Left forelimb (tissue), 1 donor: ENCODE data around the gene AICDA.
"Not testable (repeated sequence)": the region's sequence is repeated elsewhere in the genome, so short reads cannot be mapped to it uniquely, and the experiment has no call there.

Experiments
- DNase-seq: peaks from one replicate; pipeline ENCODE4 v3.0.0-alpha.2; 2018; ENCODE audit warnings: low spot score

The AICDA gene

DNA sequence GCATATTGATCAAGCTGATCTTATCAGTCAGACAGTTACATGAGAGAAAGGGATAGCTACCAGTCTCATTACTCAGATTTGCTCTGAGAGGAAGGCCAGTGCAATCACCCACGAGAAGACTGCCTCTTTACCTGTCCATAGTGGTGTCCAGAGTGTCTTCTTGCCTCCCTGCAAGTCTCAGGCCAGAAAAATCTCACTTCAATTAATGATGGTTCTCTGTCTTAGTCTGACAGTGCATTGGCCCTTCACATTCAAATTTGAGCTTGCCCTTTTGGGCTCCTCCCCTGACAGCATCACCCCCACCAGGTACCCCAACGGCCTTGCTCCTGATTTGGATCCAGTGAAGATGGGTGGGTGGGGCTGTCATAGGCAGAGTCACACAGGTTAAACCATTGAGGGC is at the start of gene AICDA:
Gene AICDA, minus strand, starts transcription at position 231 of the 400 bp plus-strand sequence. Its CDS starts 92 bp downstream, at position 139.
- DNase-seq, result no peak

DNA sequence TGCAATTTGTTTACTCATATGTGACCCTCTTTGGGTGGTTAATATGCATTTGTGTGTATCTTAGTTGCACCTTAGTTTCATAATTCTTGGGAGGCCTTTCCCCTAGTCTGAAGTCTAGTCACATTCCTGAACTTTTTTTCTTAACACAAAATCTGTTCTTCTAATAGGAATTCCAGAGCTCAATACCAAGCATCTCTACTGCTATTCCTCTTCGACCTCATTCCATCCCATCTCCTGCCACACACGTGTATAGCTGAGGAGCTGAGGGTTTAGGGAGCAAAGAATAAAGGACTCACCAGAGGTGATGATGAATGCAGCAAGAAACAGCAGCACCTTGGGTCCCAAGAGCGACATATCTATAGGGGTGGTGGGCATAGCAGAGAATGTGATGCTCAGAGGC is 49.1 kb upstream of the AICDA start:
- DNase-seq, result no peak

DNA sequence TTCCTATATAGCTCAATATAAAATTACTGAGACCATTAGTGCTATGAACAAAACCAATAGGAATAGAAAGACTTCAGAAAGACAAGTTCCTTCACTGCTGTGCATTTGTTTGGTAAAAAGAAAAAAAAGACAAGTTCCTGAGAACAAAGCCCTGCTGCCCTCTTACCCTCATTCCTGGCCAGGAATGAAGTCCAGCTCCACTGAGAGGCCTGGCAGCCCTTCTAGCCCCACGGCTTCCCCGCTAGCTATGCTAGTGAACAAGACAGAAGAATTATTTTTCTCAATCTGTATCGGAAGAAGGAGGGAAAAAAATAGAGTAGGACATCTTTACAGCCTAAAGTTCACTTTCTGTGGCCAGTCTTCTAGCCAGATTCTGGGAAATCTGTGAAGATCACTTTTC is 48.4 kb upstream of the AICDA start:
- DNase-seq, result no peak

DNA sequence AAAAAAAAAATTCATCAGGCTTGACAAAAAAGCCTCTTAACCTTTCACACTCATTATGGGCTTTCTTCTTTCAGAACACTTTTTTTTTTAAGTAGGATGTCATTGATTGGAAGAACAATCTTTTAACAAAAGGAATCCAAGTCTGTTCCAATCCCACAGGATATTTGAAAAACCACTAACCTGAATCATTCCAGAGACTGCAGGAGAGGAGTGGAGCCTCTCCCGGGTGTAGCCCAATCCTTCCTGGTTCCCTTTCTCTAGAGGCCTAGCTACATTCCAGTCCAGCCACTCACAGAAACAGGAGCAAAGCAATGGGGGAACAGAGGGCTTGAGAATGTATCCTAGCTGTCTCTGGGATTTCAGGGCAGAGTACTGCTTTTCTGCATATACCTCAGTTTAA is 45.7 kb upstream of the AICDA start:
- DNase-seq, result no peak

DNA sequence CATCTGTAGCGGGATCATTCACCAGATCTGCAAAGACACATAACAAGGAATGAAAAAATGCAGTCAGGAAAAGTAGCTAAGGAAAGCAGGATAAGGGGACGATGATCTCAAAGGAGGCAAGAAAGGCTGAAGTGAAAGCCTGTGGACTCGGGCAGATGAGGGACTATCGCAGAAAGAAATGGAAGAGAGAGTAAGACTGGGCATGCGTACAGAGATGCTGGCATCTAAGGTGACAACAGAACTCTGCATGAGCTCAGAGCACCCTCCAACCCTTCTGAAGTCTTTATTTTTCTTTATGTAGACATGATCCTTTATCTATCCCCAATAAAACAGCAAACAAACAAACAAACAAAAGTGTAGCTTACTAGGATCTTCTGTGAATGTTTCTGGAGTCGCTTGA is 42.8 kb upstream of the AICDA start:
- no peak for DNase-seq

DNA sequence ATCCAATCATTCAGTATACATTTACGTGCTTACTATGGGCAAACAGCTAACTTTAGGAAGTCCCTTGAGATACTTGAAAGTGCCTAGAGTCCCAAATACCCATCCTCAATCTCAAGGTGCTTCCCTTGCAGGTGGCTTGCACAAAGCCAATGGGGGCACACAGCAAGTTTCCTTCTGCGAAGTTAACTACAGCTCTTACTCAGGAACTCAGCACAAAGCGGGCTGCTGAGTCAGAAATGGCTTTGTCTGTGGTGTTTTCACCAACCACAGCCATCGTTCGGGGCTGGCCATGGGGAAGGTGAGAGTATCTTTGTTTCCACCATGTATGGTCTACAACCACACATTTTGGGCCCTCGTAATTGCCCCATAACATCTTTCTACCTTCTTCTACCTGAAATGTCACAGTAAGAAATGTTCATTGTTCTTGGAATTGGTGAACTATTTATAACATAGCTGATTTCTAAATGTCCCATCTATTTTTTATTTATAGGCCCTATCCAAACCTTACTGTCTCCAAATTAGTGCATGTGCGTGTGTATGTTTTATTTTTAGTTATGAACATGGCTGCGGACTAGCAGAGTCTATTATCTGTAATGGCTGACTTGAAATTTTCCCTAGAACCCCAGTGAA is 36.0 kb upstream of the AICDA start:
- no peak for DNase-seq

DNA sequence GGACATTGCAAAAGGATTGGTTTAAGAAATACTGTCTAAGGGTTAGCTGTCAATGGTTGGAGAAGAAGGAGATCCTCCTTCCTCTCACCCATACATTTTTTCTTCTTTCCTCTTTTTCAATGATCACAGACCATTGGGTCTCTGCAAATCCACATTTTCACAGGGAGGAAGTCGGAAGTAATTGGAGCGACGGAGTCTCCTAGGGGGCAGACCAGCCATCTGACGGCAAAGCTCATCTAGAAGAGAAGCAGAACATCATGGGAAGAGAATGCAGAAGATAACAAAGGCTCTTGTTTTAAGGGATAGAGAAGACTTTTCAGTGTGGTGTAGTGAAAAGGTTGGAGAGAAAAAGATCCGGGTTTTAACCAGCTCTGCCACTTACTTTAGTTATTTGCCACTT is 35.3 kb upstream of the AICDA start:
- DNase-seq, result no peak

DNA sequence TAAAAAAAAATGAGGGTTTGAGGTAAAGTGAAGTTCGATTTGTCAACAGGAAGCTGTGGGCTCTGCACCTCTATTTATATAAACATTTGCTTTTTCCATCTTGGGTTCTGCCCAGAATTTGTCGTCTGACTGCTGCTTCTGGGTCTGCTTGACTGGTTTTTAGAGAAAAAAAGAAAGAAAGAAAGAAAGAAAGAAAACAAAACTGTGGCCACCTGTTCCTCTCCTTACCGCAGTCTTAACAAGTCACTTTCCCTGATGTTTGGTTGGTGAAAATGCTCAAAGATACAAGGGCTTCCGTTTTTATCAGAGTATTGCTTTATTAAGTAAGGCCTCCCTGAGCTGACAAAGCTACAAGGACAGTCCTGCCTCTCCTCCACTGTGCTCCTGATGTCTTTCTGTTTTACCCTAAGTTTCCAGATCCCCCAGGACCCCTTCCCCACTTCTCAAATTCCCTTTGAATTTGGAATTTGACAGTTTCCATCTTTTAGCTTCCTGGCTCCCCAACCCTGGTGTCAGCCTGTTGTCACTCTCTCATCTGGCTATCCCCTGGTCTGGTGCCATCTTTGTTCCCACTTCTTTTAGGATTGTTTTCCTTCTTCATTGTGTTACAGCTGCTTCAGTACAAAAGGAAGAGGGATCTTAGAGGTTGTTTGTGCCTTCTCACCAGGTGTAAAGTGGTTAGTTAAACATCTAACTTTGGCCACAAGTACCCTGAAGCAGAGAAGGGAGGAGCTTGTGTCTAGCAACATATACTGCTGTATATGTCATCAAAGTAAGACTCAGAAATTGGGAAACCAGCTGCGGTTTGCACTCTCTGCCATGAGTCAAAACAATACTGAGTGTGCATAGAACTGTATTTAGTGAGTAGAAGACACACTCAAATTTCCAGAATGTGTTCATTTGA is 31.9 kb upstream of the AICDA start:
- no peak for DNase-seq

DNA sequence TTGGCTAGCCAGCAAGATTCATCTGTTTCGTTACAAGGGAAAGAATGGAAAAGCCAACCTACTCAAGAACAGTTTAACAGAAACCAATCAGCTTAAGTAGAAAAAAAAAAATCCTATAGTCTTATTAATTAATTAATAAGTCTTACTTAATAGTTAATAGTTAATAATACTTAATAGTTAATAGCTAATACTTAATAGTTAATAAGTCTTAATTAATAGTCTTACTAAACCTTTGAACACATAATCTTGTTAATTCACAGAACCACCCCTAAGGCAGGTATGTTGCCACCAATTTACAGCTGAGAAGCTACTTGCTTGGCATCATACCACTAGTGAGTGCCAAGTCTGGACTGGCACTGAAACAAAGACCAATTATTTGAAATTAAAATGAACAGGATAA is 30.1 kb upstream of the AICDA start:
- no peak for DNase-seq

DNA sequence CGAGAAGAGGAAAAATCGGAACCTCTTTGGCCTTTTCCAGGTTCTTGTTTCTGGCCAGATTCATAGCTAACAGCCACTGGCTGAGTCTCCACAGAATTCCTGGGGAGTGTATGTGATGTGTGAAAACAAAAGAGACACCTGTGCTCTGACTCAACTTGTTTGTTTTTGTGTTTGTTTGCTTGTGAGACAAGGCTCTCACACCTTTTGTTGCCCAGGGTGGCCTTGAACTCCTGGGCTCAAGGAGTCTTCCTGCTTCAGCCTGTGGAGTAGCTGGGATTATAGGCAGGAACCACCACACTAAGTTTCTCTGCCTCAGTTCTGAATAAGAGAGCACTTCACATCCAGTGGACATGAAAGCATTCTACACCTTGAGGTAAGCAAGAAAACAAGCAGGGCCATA is 27.3 kb upstream of the AICDA start:
- no peak for DNase-seq

DNA sequence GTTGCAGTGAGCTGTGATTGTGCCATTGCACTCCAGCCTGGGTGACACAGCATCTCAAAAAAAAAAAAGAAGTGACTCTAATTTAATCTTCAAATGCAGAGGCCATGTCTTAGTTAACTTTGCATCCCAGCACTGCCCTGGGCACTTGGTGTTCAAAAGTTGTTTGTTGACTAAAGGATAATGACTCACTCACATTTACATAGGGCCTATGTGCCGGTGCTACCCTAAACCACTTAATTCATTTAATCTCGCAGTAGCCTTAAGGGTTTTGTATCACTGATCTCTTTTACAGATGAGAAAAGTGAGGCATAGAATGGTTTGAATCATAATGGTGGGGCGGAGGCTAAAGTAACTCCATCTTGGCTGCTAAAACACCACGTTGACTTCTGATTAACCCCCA is 26.3 kb upstream of the AICDA start:
- no peak for DNase-seq

DNA sequence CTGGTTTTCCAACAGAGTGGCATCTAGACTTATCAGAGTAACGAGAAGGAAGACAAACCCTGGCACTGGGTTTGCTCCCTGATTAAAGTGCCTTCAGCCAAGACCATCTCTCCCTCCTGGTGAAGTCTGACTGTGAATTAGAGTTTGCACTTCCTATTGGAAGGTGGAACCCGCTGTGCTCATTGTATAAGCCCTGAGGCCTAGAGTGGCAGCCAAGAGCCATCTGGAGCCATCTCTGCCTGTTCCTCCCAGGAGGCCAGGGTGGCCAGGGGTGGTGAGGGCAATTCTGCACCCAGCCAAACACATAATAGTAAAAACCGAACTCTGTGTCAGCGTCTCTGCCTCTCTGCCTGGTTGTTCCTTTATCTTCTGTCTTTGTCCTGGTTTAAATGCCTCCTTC is 25.0 kb upstream of the AICDA start:
- DNase-seq, result no peak

DNA sequence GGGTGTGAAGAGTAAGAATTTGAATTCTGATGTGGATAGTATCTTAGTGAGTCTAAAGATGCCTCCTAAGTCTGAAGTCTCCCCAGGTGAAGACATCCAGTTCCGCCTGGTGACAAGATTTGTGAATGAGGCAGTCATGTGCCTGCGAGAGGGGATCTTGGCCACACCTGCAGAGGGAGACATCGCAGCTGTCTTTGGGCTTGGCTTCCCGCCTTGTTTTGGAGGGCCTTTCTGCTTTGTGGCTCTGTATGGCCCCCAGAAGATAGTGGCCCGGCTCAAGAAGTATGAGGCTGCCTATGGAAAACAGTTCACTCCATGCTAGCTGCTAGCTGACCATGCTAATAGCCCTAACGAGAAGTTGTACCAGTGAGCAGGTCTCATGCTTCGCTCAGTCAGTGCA is 24.6 kb upstream of the AICDA start:
- DNase-seq, result no peak

DNA sequence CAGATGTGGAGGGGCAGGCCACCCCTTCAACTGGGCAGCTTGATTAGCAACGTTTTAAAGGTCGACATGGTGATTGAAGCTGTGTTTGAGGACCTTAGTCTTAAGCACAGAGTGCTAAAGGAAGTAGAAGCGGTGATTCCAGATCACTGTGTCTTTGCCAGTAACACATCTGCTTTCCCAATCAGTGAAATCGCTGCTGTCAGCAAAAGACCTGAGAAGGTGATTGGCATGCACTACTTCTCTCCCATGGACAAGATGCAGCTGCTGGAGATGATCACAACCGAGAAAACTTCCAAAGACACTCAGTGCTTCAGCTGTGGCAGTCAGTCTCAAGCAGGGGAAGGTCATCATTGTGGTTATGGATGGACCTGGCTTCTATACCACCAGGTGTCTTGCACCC is 23.9 kb upstream of the AICDA start:
- DNase-seq, result no peak

DNA sequence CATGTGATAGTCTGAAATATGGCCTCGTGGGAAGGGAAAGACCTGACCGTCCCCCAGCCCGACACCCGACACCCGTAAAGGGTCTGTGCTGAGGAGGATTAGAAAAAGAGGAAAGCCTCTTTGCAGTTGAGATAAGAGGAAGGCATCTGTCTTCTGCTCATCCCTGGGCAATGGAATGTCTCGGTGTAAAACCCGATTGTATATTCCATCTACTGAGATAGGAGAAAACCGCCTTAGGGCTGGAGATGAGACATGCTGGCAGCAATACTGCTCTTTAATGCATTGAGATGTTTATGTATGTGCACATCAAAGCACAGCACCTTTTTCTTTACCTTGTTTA is 23.3 kb upstream of the AICDA start:
- not testable (repeated sequence) for DNase-seq

DNA sequence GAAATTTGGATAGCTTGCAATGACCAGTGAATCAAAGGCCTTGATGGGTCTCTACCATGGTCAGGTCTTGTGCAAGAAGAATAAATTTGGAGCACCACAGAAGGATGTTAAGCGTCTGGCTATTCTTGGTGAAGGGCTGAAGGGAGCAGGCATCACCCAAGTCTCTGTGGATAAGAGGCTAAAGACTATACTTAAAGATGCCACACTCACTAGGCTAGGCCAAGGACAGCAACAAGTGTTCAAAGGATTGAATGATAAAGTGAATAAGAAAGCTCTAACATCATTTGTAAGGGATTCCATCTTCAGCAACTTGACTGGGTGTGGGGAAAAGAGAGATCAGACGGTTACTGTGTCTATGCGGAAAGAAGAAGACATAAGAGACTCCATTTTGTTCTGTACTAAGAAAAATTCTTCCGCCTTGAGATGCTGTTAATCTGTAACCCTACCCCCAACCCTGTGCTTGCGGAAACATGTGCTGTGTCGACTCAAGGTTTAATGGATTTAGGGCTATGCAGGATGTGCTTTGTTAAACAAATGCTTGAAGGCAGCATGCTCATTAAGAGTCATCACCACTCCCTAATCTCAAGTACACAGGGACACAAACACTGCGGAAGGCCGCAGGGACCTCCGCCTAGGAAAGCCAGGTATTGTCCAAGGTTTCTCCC is 22.8 kb upstream of the AICDA start:
- DNase-seq, result not testable (repeated sequence)

DNA sequence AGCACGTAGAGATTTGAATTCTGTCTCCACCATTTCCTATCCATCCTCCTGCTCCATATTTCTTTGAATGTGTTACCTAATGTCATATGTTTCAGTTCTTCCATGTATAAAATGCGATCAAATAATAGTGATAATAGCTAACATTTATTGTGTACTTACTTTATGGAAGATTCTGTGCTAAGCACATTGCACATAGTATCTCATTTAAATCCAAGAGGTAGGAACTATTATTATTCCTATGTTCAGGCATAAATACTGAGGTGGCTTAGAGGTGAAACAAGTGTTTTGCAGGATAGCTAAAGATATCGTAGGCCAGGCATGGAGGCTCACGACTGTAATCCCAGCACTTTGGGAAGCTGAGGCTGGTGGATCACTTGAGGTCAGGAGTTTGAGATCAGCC is 17.5 kb upstream of the AICDA start:
- DNase-seq, result no peak

DNA sequence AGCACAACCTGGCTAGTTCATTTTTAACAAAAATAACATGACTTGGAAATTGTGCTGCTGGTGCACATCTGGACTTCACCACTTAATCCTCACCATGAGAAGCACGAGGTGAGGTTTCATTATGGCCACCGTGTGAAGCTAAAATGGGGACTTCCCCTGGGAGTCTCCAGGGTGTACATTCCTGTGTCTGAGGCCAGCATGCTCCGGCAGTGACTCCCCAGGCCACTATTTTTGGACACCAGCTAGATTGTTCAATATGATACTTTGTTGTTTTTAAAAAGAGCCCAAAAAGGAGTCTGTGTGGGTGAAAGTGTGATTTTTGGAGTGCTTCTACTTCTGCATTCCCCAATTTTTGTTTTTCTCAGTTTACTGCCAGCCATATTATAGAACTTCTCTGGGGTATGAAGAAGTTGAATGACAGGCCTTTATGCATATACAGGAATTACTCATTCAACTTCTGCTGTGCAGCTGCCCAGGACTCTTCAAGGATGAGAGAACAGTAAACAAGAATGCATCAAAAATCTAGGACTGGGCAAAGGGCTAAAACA is 16.9 kb upstream of the AICDA start:
- no peak for DNase-seq

DNA sequence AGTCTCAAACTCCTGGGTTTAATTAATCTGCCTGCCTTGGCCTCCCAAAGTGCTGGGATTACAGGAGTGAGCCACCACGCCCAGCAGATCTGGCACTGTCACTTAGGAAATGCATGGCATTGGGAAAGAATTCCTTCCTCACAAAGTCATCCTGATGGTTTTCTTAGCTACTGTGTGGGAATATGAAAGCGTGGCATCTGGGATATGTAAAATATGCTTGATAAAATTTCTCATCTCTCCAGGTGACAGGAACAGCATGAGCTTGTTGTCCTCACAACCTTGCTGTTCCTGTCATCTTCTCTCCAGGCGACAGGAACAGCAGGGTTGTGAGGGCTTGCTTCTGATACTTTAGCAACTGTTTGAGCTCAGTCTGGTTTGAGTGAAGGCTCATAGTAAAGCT is 16.1 kb upstream of the AICDA start:
- no peak for DNase-seq

DNA sequence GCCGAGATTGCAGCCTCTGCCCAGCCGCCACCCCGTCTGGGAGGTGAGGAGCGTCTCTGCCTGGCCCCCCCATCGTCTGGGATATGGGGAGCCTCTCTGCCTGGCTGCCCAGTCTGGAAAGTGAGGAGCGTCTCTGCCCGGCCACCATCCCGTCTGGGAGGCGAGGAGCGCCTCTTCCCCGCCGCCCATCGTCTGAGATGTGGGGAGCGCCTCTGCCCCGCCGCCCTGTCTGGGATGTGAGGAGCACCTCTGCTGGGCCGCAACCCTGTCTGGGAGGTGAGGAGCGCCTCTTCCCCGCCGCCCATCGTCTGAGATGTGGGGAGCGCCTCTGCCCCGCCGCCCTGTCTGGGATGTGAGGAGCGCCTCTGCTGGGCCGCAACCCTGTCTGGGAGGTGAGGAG is 12.1 kb upstream of the AICDA start:
- DNase-seq, result not testable (repeated sequence)

DNA sequence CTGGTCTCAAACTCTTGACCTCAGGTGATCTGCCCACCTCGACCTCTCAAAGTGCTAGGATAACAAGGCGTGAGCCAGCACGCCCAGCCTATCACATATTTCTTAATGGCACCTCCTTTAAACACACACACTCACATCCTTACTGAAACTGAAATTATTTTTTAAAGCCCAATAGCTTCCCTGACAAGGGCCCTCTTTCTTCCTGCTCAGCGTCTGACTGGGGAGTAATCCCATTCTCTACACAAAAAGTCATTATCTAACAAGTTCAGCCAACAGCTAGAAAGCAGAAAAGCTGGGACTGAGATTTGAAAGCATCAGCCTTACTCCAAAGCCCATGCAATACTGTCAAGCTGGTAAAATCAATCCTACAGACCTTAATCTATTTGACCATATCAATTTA is 10.0 kb upstream of the AICDA start:
- DNase-seq, result no peak

DNA sequence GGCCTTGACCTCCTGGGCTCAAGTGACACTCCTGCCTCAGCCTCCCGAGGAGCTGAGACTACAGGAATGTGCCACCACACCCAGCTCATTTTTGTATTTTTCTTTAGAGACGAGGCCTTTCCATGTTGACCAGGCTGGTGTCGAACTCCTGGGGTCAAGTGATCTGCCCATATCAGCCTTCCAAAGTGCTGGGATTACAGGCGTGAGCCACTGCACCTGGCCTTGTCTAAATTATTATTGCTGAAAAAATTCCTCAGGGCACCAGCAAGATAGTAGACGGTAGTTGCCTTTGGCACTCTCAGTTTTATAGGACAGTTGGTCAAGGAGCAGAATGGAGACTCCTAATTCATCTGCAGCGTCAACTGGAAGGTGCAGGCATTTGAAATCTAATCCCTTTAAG is 2.5 kb upstream of the AICDA start:
- DNase-seq, result no peak

DNA sequence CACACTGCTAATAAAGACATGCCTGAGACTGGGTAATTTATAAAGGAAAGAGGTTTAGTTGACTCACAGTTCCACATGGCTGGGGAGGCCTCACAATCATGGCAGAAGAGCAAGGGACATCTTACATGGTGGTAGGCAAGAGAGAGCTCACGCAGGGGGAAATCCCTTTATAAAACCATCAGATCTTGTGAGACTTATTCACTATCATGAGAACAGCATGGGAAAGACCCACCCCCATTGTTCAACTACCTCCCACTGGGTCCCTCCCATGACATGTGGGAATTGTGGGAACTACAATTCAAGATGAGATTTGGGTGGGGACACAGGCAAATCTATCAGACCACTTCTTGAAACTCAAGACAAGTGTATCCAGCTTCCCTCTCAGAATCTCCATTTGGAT is 1.2 kb upstream of the AICDA start:
- not testable (repeated sequence) for DNase-seq
